ENCODE results near the gene TMEM19.

TMEM19 gene

DNA sequence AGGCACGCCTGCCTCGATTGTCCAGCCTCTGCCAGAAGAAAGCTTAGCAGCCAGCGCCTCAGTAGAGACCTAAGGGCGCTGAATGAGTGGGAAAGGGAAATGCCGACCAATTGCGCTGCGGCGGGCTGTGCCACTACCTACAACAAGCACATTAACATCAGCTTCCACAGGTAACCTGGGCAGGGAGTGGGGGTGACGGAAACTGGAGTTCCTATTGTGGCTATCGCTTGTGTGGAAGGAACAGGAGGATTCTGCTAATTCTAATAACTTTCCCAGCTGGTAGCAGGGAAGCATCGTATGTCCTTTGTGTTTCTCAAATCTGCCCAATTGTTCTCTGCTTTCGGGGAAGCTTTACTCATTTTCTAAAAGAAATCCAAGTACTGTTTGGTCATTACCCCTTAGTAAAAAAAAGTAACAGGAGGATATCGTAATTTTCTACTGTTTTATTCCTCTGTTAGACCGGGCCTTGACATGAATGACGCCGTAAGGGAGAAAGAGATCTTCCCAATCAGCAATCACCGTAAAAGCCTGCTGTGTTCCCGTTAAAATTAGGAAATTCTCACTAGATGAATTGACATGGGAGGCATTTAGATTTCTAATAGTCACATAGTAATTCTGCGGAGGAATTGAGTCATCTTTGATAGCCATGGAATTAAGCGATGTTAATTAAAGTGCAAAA lies 21.3 kb upstream of the TMEM19 start:
- DNase-seq (ENCODE audit: insufficient read length, low spot score) (no peak), FAIRE-seq (no peak)
- TF ChIP-seq, protein P1, sequence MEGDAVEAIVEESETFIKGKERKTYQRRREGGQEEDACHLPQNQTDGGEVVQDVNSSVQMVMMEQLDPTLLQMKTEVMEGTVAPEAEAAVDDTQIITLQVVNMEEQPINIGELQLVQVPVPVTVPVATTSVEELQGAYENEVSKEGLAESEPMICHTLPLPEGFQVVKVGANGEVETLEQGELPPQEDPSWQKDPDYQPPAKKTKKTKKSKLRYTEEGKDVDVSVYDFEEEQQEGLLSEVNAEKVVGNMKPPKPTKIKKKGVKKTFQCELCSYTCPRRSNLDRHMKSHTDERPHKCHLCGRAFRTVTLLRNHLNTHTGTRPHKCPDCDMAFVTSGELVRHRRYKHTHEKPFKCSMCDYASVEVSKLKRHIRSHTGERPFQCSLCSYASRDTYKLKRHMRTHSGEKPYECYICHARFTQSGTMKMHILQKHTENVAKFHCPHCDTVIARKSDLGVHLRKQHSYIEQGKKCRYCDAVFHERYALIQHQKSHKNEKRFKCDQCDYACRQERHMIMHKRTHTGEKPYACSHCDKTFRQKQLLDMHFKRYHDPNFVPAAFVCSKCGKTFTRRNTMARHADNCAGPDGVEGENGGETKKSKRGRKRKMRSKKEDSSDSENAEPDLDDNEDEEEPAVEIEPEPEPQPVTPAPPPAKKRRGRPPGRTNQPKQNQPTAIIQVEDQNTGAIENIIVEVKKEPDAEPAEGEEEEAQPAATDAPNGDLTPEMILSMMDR (IDR thresholded peaks at IDR 0.05; ENCODE audit: insufficient read depth, missing control alignments), result no peak

DNA sequence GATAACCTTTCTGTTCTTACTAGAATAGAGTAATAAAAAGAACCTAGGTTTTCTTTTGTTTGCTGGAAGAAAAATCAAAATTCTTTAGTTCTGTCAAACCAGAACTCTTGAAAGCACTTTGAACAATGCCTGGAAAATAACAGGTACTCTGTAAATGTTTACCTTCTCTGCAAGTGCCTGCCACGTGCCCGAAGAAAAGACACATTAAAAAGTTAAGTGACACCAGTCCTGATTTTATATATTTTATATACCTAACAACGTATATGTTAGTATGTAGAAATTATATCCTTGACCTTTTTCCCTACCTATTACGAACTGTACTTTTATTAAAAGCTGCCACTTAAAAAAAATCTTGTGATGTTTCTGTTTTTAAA lies 20.8 kb upstream of the TMEM19 start:
- DNase-seq (ENCODE audit: insufficient read length, low spot score) (no peak), FAIRE-seq (no peak)
- TF ChIP-seq, protein P1 (IDR thresholded peaks at IDR 0.05; ENCODE audit: insufficient read depth, missing control alignments), result no peak

DNA sequence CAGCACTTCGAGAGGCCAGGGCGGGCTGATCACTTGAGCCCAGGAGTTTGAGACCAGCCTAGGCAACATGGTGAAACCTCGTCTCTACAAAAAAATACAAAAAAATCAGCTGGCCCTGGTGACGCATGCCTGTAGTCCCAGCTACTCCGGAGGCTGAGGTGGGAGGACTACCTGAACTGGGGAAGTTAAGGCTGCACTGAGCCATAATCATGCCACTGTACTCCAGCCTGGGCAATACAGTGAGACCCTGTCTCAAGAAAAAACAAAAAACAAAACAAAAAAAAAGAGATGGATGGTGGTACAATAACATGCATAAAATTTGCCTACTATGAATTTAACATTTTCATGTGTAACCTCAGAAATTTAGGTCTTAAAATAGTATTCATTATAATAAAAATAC lies 19.6 kb upstream of the TMEM19 start:
- FAIRE-seq (no peak), DNase-seq (ENCODE audit: insufficient read length, low spot score) (no peak)
- TF ChIP-seq, protein P1 (IDR thresholded peaks at IDR 0.05; ENCODE audit: insufficient read depth, missing control alignments), result no peak

DNA sequence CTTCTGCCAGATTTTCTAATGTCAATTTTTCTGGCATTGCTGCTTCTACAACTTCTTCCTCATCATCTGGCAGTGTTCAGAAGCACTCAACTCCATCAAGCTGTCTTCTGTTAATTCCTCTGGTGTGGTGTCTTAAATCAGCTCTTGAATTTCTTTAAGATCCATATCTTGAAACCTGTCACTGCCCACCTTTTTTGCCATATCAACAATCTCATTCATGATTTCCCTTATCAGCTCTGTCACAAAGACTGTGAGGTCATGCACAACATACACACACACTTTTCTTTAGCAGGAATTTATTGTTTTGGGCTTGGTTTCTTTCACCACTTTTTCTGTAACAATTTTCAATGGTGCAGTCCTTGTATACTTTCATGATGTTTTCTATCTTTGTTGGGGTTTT lies 14.6 kb upstream of the TMEM19 start:
- TF ChIP-seq, protein P1 (IDR thresholded peaks at IDR 0.05; ENCODE audit: insufficient read depth, missing control alignments), result no peak
- no peak for FAIRE-seq
- DNase-seq (ENCODE audit: insufficient read length, low spot score), result no peak

DNA sequence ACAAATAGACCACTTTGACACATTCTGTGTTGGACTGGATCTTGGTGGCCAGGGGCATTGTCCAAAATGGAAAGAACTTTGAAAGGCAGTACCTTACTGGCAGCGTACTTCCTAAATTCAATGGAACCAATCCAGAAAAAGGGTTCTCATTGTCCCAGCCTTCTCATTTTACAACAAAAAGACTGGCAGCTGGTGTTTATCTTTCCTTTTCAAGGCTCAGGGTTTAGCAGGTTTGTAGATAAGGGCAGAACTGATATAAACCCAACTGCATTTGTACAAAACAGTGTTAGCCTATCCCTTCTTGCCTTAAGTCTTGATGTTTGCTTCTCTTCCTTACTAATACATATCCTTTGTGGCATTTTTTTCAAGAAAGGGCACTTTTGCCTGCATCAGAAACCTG lies 14.1 kb upstream of the TMEM19 start:
- DNase-seq (ENCODE audit: insufficient read length, low spot score), result no peak
- no peak for FAIRE-seq
- TF ChIP-seq, protein P1 (IDR thresholded peaks at IDR 0.05; ENCODE audit: insufficient read depth, missing control alignments), result no peak

DNA sequence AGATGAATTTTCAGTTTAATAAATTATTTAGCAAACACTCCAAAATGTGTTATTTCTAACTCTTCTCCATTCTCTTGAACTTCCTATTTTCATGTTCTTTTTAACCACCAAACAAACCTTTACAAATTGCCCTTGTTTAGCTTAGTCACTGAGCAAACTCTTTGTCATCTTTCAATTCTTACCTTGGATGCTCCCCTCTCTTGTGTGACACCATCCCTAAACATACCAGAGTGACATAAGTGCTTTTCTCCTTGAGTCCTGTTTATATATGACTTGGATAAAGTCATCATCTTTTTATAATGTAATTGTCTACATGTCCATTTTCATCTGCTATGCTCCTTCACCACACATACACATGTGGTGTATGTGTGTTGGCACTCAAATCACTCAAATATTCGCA lies 3.4 kb upstream of the TMEM19 start:
- no peak for FAIRE-seq
- TF ChIP-seq, protein P1 (IDR thresholded peaks at IDR 0.05; ENCODE audit: insufficient read depth, missing control alignments), result no peak
- no peak for DNase-seq (ENCODE audit: insufficient read length, low spot score)

DNA sequence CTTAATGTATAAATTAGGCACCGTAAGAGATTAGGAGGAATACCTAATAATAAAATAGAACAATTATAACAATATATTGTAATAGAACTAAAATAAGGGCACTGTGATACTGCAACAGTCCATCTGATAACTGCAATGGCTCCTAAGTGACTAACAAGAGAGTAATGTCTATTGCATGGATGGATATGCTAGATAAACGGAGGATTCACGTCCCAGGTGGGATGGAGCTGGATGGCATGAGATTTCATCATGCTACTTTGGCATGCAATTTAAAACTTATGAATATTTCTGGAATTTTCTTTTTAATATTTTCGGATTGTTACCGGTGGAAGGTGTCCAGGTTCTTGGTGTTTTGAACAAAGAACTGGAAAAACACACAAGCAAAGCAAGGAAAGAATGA lies 2.2 kb upstream of the TMEM19 start:
- DNase-seq (ENCODE audit: insufficient read length, low spot score) (no peak), FAIRE-seq (no peak)
- TF ChIP-seq, protein P1 (IDR thresholded peaks at IDR 0.05; ENCODE audit: insufficient read depth, missing control alignments), result no peak
